HFFc6 (cell line): ENCODE results near the gene FARS2. TPM values are rescaled to one million over a fixed set of nuclear protein-coding genes. Genes with fewer than 3 reads are reported as not detected.

ENCODE experiments used
- DNase-seq: peaks from one replicate; pipeline ENCODE4 v3.0.0-alpha.2; 2018
- H3K27ac Mint-ChIP-seq: 2 replicates; pipeline ENCODE4 v1.8.0; 2020; ENCODE audit warnings: mild to moderate bottlenecking, mixed read lengths
- H3K27me3 Mint-ChIP-seq: 2 replicates; pipeline ENCODE4 v1.8.0; 2021; ENCODE audit warnings: mild to moderate bottlenecking, moderate library complexity, mixed read lengths; ENCODE audit not compliant: insufficient read depth
- H3K36me3 Mint-ChIP-seq: 2 replicates; pipeline ENCODE4 v1.8.0; 2021; ENCODE audit warnings: low read depth, mixed read lengths
- H3K4me1 Mint-ChIP-seq: 2 replicates; pipeline ENCODE4 v1.8.0; 2020; ENCODE audit warnings: low read depth, mixed read lengths
- H3K4me3 Mint-ChIP-seq: 2 replicates; pipeline ENCODE4 v1.8.0; 2020; ENCODE audit warnings: mild to moderate bottlenecking, moderate library complexity, mixed read lengths
- H3K9me3 Mint-ChIP-seq: 2 replicates; pipeline ENCODE4 v1.8.0; 2020; ENCODE audit warnings: mild to moderate bottlenecking, mixed read lengths
- long read RNA-seq: library from polyadenylated mRNA; unstranded; transcript quantifications from one replicate; pipeline ENCODE4 v2.0.0, GENCODE V29; 2019
- total RNA-seq, 6 experiments: library from RNA; stranded (reverse); fragmentation: NEBNext Ultra II Directional; extraction: Animal tissue kit (Norgen Biotek cat#: 25700); gene quantifications; 2 replicates in 1 of 6; 3 replicates in 5 of 6; pipeline ENCODE4 v1.2.3, GENCODE V29; 2021
- TF ChIP-seq, protein P1 (sequence below): fragments of 200-600 bp; sonication (generic); IDR thresholded peaks from 2 replicates; pipeline ENCODE4 v1.5.0; 2021; ENCODE audit warnings: antibody characterized with exemption, mild to moderate bottlenecking

FARS2 gene
- 10 to 100 TPM; 11.5 to 16.4 (median 13.1) TPM for total RNA-seq
- long read RNA-seq, transcript FARS2-201 (7 exons, 1,663 nt), result major isoform, 22 of 33 reads
- long read RNA-seq, partial matches to known transcripts, result 3 of 33 reads
- long read RNA-seq, other reads (novel, unspliced or antisense), result 6 of 33 reads

DNA sequence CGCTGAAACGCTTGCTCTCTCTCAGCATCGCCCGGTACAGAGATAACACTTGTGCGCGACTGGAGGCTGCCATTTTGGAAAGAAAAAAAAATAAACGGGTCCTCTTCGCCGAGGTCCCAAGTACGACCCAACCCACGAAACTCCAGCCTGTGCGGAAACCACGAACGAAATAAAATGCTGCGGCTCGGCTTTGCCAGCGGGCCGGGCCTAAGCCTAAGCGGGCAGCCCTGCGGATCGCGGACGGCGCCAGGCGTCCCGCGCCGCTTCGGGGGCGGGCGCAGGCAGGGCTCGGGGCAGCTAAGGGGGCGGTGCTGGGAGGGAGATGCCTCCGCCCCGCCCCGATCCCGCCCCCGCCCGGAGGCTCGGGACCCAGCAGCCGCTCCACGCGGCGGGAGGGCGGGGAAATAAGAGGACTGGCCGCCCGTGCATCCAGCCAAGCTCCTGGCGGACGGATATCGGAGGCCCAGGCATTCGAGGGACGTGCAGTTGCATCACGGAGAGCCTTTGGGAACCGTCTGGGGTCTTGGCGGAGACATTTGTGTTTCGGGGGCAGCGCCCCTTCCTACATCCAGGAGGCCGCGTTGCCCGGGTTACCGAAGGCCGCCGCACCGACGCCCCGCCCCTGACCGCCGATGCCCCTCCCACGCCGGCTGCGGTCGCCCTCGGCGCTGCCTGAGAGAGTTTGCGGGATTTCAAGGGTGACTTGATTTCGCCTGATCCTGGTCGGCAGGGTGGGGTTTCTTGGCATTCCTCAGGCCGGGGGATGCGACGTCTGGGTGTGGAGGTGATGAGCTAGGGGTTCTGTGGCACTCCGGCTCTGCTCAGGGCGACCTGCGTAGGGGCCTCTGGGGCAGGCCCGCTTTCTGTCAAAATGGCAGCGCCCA, at the start of gene FARS2, which contains the start of gene LYRM4:
TSS of gene FARS2 (plus strand) at position 853 of the 884 bp plus-strand sequence.
TSS of gene LYRM4 (minus strand) at position 290 of the 884 bp plus-strand sequence. CDS start at position 73, 217 bp downstream.
- H3K4me1 Mint-ChIP-seq, result peaks cover 19% of the 10 kb centered on the region
- H3K4me3 Mint-ChIP-seq, result peak within 1 kb of the TSS; percentile 94
- TF ChIP-seq, protein P1, sequence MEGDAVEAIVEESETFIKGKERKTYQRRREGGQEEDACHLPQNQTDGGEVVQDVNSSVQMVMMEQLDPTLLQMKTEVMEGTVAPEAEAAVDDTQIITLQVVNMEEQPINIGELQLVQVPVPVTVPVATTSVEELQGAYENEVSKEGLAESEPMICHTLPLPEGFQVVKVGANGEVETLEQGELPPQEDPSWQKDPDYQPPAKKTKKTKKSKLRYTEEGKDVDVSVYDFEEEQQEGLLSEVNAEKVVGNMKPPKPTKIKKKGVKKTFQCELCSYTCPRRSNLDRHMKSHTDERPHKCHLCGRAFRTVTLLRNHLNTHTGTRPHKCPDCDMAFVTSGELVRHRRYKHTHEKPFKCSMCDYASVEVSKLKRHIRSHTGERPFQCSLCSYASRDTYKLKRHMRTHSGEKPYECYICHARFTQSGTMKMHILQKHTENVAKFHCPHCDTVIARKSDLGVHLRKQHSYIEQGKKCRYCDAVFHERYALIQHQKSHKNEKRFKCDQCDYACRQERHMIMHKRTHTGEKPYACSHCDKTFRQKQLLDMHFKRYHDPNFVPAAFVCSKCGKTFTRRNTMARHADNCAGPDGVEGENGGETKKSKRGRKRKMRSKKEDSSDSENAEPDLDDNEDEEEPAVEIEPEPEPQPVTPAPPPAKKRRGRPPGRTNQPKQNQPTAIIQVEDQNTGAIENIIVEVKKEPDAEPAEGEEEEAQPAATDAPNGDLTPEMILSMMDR, result peak; percentile 75
- no peaks in the 10 kb centered on the region for H3K9me3 Mint-ChIP-seq
- H3K27me3 Mint-ChIP-seq, result no peaks in the 10 kb centered on the region; the same call in 1 of the 2 replicates
- H3K36me3 Mint-ChIP-seq, result peaks cover 4% of the 10 kb centered on the region; the same call in 1 of the 2 replicates
- DNase-seq, result peak; percentile 75
- peak within 1 kb of the TSS; percentile 100 for H3K27ac Mint-ChIP-seq

DNA sequence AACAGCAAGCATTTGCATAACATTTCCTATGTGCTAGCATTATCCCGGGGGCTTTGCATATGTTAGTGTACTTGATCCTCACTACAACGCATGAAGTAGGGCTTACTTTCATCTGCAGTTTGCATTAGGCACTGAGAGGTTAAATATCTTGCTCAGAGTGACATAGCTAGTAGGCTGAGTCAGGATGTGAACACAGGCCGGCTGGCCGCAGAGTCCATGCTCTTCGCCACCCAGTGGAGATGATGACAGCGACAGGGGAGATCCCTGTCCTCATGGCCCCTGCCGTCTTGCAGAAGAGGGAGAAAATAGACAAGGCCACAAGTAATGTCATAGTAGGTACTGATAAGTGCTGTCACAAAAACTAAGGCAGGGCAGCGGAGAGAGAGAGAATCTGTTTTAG, 47.5 kb upstream of the FARS2 start:
- H3K27ac Mint-ChIP-seq, result peak overlapping the region; percentile 75
- peaks cover 33% of the 10 kb centered on the region for H3K4me1 Mint-ChIP-seq
- peak overlapping the region; percentile 29 for H3K4me3 Mint-ChIP-seq
- TF ChIP-seq, protein P1, result peak; percentile 74
- H3K36me3 Mint-ChIP-seq, result no peaks in the 10 kb centered on the region
- H3K27me3 Mint-ChIP-seq, result no peaks in the 10 kb centered on the region
- H3K9me3 Mint-ChIP-seq, result no peaks in the 10 kb centered on the region
- DNase-seq, result peak; percentile 74

DNA sequence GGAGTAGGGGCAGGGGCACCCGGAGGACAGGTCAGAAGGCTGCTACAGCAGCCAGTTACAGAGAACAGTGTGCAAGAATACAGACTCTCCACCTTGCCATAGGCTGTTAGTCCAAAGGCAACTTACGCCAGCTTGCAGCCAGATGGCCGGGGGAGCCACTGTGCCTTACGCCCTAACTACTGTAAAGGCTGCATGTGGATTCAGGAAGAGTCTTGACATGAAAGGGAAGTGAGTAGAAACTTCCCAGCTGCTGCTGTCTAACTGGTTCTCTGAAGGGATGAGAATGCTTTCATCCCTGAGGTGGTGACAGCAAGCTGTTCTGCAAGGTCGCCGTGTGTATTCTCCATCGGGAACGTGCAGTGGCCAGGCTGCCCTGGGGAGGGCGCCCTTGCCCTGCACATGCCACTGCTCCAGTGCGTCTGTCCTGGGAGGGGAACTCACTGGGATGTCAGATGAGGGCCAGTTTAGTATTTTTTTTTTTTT, 46.7 kb upstream of the FARS2 start:
- TF ChIP-seq, protein P1, result peak; percentile 79

DNA sequence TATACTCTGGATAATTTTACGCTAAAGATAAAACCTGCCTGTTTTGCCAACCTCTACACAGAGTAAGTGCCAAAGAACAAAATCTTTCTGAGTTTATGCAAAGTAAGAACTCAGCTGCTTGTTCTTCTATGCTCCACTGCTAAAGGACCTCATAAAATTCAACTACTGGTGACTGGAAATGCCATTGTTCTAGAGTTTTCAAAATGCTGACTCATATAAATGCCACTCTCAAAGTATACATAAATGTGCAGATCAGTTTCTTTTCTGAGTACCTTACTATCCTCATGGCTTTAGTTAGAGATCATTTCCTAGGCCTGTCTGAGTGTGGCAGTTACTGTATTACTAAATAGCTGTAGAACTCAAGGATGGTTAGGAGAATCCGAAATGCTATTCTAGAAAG, 46.2 kb upstream of the FARS2 start:
- peak; percentile 35 for DNase-seq
- TF ChIP-seq, protein P1, result no peak
- Mint-ChIP-seq H3K9me3 (no peaks in the 10 kb centered on the region), H3K4me1 (peaks cover 46% of the 10 kb centered on the region), H3K4me3 (no peak overlapping the region), H3K27ac (peak overlapping the region; percentile 36; the same call in 1 of the 2 replicates), H3K27me3 (no peaks in the 10 kb centered on the region), H3K36me3 (no peaks in the 10 kb centered on the region)

More for the DNA sequence above, 46.7 kb upstream of the FARS2 start:
- Mint-ChIP-seq H3K36me3 (no peaks in the 10 kb centered on the region), H3K27ac (peak overlapping the region; percentile 75; the same call in 1 of the 2 replicates), H3K27me3 (no peaks in the 10 kb centered on the region), H3K4me1 (peaks cover 41% of the 10 kb centered on the region), H3K9me3 (no peaks in the 10 kb centered on the region), H3K4me3 (no peak overlapping the region)
- DNase-seq, result no peak

DNA sequence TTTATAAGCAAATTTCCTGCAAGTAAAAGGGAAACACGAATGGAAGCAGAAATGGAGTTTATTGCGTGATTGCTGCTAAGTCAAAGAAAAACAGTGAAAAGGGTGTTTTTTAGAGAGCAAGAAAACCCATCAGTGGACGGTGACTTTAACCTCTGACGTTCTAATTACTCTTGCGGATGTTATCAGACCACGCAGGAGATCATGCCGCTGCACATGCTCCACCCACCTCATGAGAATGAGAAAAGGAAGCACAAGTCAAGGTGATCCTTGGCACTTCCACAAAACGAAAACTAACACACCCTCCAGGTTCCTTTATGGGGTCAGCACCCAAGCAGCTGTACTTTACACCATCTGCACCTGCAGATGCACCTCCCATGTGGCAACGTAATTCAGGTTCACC, 45.5 kb upstream of the FARS2 start:
- Mint-ChIP-seq H3K36me3 (no peaks in the 10 kb centered on the region), H3K9me3 (no peaks in the 10 kb centered on the region), H3K27me3 (no peaks in the 10 kb centered on the region), H3K4me3 (no peak overlapping the region), H3K27ac (no peak overlapping the region), H3K4me1 (peaks cover 47% of the 10 kb centered on the region)
- TF ChIP-seq, protein P1, result no peak
- DNase-seq, result no peak
